Ovary (tissue), 10 donors: ENCODE data around the gene MIER3. TPM values are rescaled to one million over a fixed set of nuclear protein-coding genes. Genes with fewer than 3 reads are reported as not detected.

Experiments
- DNase-seq, 5 donors: peaks; one replicate each; pipeline ENCODE4 v3.0.0-alpha.2; 2019 to 2020
- H3K27ac ChIP-seq, 2 donors: fragments of 200-600 bp; one replicate each; pipeline versions ENCODE4 v1.5.1 to v1.8.0; 2019 to 2022
- H3K27me3 ChIP-seq: fragments of 200-600 bp; one replicate; pipeline ENCODE4 v1.8.0; 2022
- H3K36me3 ChIP-seq: fragments of 200-600 bp; sonication (generic); one replicate; pipeline ENCODE4 v1.5.1; 2019
- H3K4me1 ChIP-seq: one replicate; pipeline ENCODE4 v1.8.1; 2013; ENCODE audit warnings: mild to moderate bottlenecking, moderate library complexity; ENCODE audit not compliant: insufficient read depth
- H3K4me3 ChIP-seq: fragments of 200-600 bp; sonication (generic); one replicate; pipeline ENCODE4 v1.5.1; 2017
- H3K9me3 ChIP-seq, 2 donors: fragments of 200-600 bp in 1 of 2; sonication (generic) in 1 of 2; one replicate each; pipeline versions ENCODE4 v1.5.1 to v1.8.1; 2013 to 2019; ENCODE audit warnings: mild to moderate bottlenecking in 1 of 2, moderate library complexity in 1 of 2
- CTCF ChIP-seq, 3 donors: fragments of 450-650 bp in 2 of 3; fragments of 200-600 bp in 1 of 3; IDR thresholded peaks; one replicate each; pipeline versions ENCODE4 v1.5.1 to v1.8.0; 2016 to 2022; ENCODE audit warnings: antibody characterized with exemption in 3 of 3, mild to moderate bottlenecking in 1 of 3
- EP300 ChIP-seq: sonication (generic); formaldehyde crosslinking; IDR thresholded peaks from one replicate; pipeline ENCODE4 v1.6.1; 2017; ENCODE audit warnings: antibody characterized with exemption
- POLR2A ChIP-seq: fragments of 450-650 bp; IDR thresholded peaks from one replicate; pipeline ENCODE4 v1.6.1; 2017; ENCODE audit warnings: antibody characterized with exemption, mild to moderate bottlenecking, moderate library complexity
- WGBS, 3 donors: extraction: QIAGEN DNeasy Blood & Tissue Kit in 1 of 3; methylation state at CpG; one replicate each; pipeline versions ENCODE4 v1.1.5 to v1.1.7; 2013 to 2017; 5-methylcytosine and 5-hydroxymethylcytosine counted together
- intact Hi-C, 4 donors: fragments of 100-400 bp; cut with DNase I; formaldehyde crosslinking; loops; one replicate each; pipeline versions ENCODE4 v1.11.0 to v1.15.1; 2022 to 2023
- long read RNA-seq, 3 donors: library from polyadenylated mRNA in 2 of 3; unstranded in 2 of 3; transcript quantifications; one replicate each; pipeline ENCODE4 v2.0.0 and lab custom pipeline, GENCODE V29; 2021 to 2026
- polyA plus RNA-seq, 2 donors: library from polyadenylated mRNA; stranded (reverse); fragments of 200-250 nt in 1 of 2; fragments of 350-450 nt in 1 of 2; fragmentation: Illumina TruSeq in 1 of 2; extraction: RNeasy Lipid Tissue Mini Kit (QIAGEN cat#74804) in 1 of 2; gene quantifications; one replicate each; pipeline ENCODE4 v1.2.3, GENCODE V29; 2013 to 2014
- total RNA-seq, 7 donors: library from RNA; depleted of rRNA in 2 of 7; stranded (reverse); fragments of >200 nt in 2 of 7; fragmentation: NEBNext Ultra II Directional in 3 of 7; extraction: Animal tissue kit (Norgen Biotek cat#: 25700) in 3 of 7; gene quantifications; one replicate each; pipeline versions ENCODE4 v1.1.0 to v1.2.4, GENCODE V29; 2016 to 2023
- donor health status: DM: no; HTN: no; CAD: no; lungs with moderate emphysema.
- donor health status: DM: no; HTN: no; CAD: no.
- donor health status: Bipolar disorder and iron deficiency.
- donor health status: DM: yes; HTN: yes; CAD: no.
- donor health status: DM: no; HTN: no; CAD: no.
- donor health status: DM: yes; HTN: yes; CAD: no.

MIER3 gene
- total RNA-seq (10 to 100 TPM; 28.1 to 57.2 (median 41.0) TPM), polyA plus RNA-seq (10 to 100 TPM in 1 of 2 donors, 1 to 10 TPM in 1; 7.9 to 15.1 TPM)
- long read RNA-seq, donor 1, partial matches to known transcripts, result 1 of 4 reads
- long read RNA-seq, donor 1, other reads (novel, unspliced or antisense), result 3 of 4 reads
- long read RNA-seq, donor 2, full-length matches to known transcripts, result 2 of 2 reads
- long read RNA-seq, donor 2, partial matches to known transcripts, result 0 of 2 reads
- long read RNA-seq, donor 2, other reads (novel, unspliced or antisense), result 0 of 2 reads
- long read RNA-seq, donor 3, partial matches to known transcripts, result 5 of 7 reads
- long read RNA-seq, donor 3, other reads (novel, unspliced or antisense), result 2 of 7 reads

- TF ChIP-seq EP300, result no peak
- no peaks in the 10 kb centered on the region for H3K27me3 ChIP-seq
- DNase-seq, result peak; percentile 73 to 86 (median 77)
- H3K4me1 ChIP-seq, result peaks cover 5% of the 10 kb centered on the region
- no peaks in the 10 kb centered on the region for H3K9me3 ChIP-seq
- intact Hi-C loops, result loop anchor here in 2 of 4 donors (2.0 to 10.0 kb wide), 3 partner anchors 41 to 273 kb away; partner anchors contain the start of gene GPBP1 (in 1 of the 2)
- no peaks in the 10 kb centered on the region for H3K36me3 ChIP-seq
- peak within 1 kb of the TSS; percentile 90 for H3K4me3 ChIP-seq
- peak within 1 kb of the TSS; percentile 94 to 100 for H3K27ac ChIP-seq
- 0 to 1% (median 0%) methylated on average over 24 to 89 of the region's 89 CpGs for WGBS, 3 donors
These were observed at the start of gene MIER3 for GRCh38 chr5:56951946-56952691. MIER3 (minus strand) TSS chr5:56952123; CDS start chr5:56952102, 21 bp downstream.

- whole genome bisulfite sequencing, 3 donors, result 41 to 81% (median 76%) methylated on average over 1 of the region's 1 CpG
- Histone ChIP-seq H3K36me3 (no peaks in the 10 kb centered on the region), H3K4me1 (no peaks in the 10 kb centered on the region), H3K27ac (no peak overlapping the region), H3K9me3 (no peaks in the 10 kb centered on the region), H3K27me3 (no peaks in the 10 kb centered on the region), H3K4me3 (no peak overlapping the region)
- intact Hi-C loops, result no loop called here
- TF ChIP-seq EP300 (no peak), CTCF (IDR thresholded peaks at IDR 0.05) (no peak), POLR2A (no peak)
- no peak for DNase-seq
These were observed 43.7 kb upstream of the MIER3 start for GRCh38 chr5:56995596-56995995.

- DNase-seq, result no peak
- H3K36me3 ChIP-seq, result no peaks in the 10 kb centered on the region
- no peaks in the 10 kb centered on the region for H3K9me3 ChIP-seq
- intact Hi-C loops, result no loop called here
- no peaks in the 10 kb centered on the region for H3K27me3 ChIP-seq
- no peaks in the 10 kb centered on the region for H3K4me1 ChIP-seq
- TF ChIP-seq POLR2A, result no peak
- TF ChIP-seq EP300, result no peak
- TF ChIP-seq CTCF (IDR thresholded peaks at IDR 0.05), result no peak
- 74 to 85% (median 75%) methylated on average over 2 of the region's 2 CpGs for WGBS, 3 donors
- no peak overlapping the region for H3K4me3 ChIP-seq
- H3K27ac ChIP-seq, result no peak overlapping the region
These were observed 41.3 kb upstream of the MIER3 start for GRCh38 chr5:56993241-56993640.

- Histone ChIP-seq H3K27me3 (no peaks in the 10 kb centered on the region), H3K4me3 (no peak overlapping the region), H3K36me3 (no peaks in the 10 kb centered on the region), H3K27ac (no peak overlapping the region), H3K4me1 (no peaks in the 10 kb centered on the region), H3K9me3 (no peaks in the 10 kb centered on the region)
- no peak for TF ChIP-seq POLR2A
- TF ChIP-seq EP300, result no peak
- TF ChIP-seq CTCF (IDR thresholded peaks at IDR 0.05), result no peak
- no peak for DNase-seq
- 58 to 64% (median 59%) methylated on average over 2 of the region's 2 CpGs for WGBS, 3 donors
- intact Hi-C loops, result no loop called here
These were observed 37.8 kb upstream of the MIER3 start for GRCh38 chr5:56989676-56990075.
